OCI-LY1 (cell line): Measurements from ENCODE around the gene CLCN7.

Source experiments
- CTCF ChIP-seq: fragments of 200-600 bp; sonication (generic), shearing (Covaris generic); IDR thresholded peaks from 2 replicates; pipeline ENCODE4 v1.5.1; 2017; ENCODE audit warnings: mild to moderate bottlenecking, antibody characterized with exemption, low read length, moderate library complexity, mixed read lengths
- EZH2 ChIP-seq: fragments of 200-600 bp; sonication (generic), shearing (Covaris generic); IDR thresholded peaks from 2 replicates; pipeline ENCODE4 v1.8.0; 2017; ENCODE audit warnings: borderline replicate concordance, mixed run types, mild to moderate bottlenecking, antibody characterized with exemption, low read length, moderate library complexity, mixed read lengths

- TF ChIP-seq CTCF (no peak), EZH2 (no peak)
Measured at GRCh38 chr16:1486551-1487390, 11.9 kb upstream of the CLCN7 start.
